OCI-LY1 (cell line): Measurements from ENCODE around the gene AGPAT3.

Source experiments
- H2AFZ ChIP-seq: fragments of 200-600 bp; sonication (generic), shearing (Covaris generic); 2 replicates; pipeline ENCODE4 v1.6.0; 2014; ENCODE audit warnings: antibody characterized with exemption, mild to moderate bottlenecking, low read length
- H3F3A ChIP-seq: fragments of 200-600 bp; sonication (generic), shearing (Covaris generic); 2 replicates; pipeline ENCODE4 v1.6.0; 2014; ENCODE audit warnings: mild to moderate bottlenecking, antibody characterized with exemption, low read length, moderate library complexity; ENCODE audit not compliant: insufficient read depth
- H3K27ac ChIP-seq: fragments of 200-600 bp; sonication (generic); 2 replicates; pipeline ENCODE4 v1.5.1; 2014; ENCODE audit warnings: low read length, mixed run types, mild to moderate bottlenecking, low read depth; ENCODE audit not compliant: poor library complexity, severe bottlenecking
- H3K27me3 ChIP-seq: fragments of 200-600 bp; sonication (generic); 2 replicates; pipeline ENCODE4 v1.6.0; 2014; ENCODE audit warnings: antibody characterized with exemption, mild to moderate bottlenecking, low read length, moderate library complexity; ENCODE audit not compliant: insufficient read depth
- H3K36me3 ChIP-seq: fragments of 200-600 bp; sonication (generic); 2 replicates; pipeline ENCODE4 v1.6.1; 2014; ENCODE audit warnings: mild to moderate bottlenecking, antibody characterized with exemption, low read length, moderate library complexity, mixed read lengths; ENCODE audit not compliant: insufficient read depth
- H3K4me1 ChIP-seq: fragments of 200-600 bp; sonication (generic); 2 replicates; pipeline ENCODE4 v1.5.1; 2014; ENCODE audit warnings: mild to moderate bottlenecking, low read length, moderate library complexity; ENCODE audit not compliant: insufficient read depth, severe bottlenecking
- H3K4me2 ChIP-seq: fragments of 200-600 bp; sonication (generic), shearing (Covaris generic); 2 replicates; pipeline ENCODE4 v1.6.1; 2014; ENCODE audit warnings: low read length
- H3K4me3 ChIP-seq: fragments of 200-600 bp; sonication (generic); 2 replicates; pipeline ENCODE4 v1.5.1; 2014; ENCODE audit warnings: low read length, low read depth, mild to moderate bottlenecking, mixed read lengths; ENCODE audit not compliant: poor library complexity, severe bottlenecking
- H3K79me2 ChIP-seq: fragments of 200-600 bp; shearing (Covaris generic); 2 replicates; pipeline ENCODE4 v1.6.1; 2016; ENCODE audit warnings: mixed run types, low read length, mixed read lengths; ENCODE audit not compliant: insufficient read depth
- H3K9ac ChIP-seq: fragments of 200-600 bp; sonication (generic), shearing (Covaris generic); 2 replicates; pipeline ENCODE4 v1.6.1; 2014; ENCODE audit warnings: mild to moderate bottlenecking, low read length, mixed read lengths
- H3K9me2 ChIP-seq: fragments of 200-600 bp; sonication (generic), shearing (Covaris generic); 2 replicates; pipeline ENCODE4 v1.6.1; 2014; ENCODE audit warnings: low read depth, mild to moderate bottlenecking, low read length, mixed read lengths
- H3K9me3 ChIP-seq: fragments of 200-600 bp; shearing (Covaris generic); 2 replicates; pipeline ENCODE4 v1.6.1; 2014; ENCODE audit warnings: low read length, mixed read lengths
- H4K20me1 ChIP-seq: fragments of 200-600 bp; sonication (generic), shearing (Covaris generic); 2 replicates; pipeline ENCODE4 v1.6.0; 2016; ENCODE audit warnings: mild to moderate bottlenecking, low read length; ENCODE audit not compliant: insufficient read depth
- EZH2 ChIP-seq: fragments of 200-600 bp; sonication (generic), shearing (Covaris generic); IDR thresholded peaks from 2 replicates; pipeline ENCODE4 v1.8.0; 2017; ENCODE audit warnings: borderline replicate concordance, mixed run types, mild to moderate bottlenecking, antibody characterized with exemption, low read length, moderate library complexity, mixed read lengths
- TF ChIP-seq, protein P1 (sequence below): fragments of 200-600 bp; sonication (generic), shearing (Covaris generic); IDR thresholded peaks from 2 replicates; pipeline ENCODE4 v1.5.1; 2017; ENCODE audit warnings: mild to moderate bottlenecking, antibody characterized with exemption, low read length, moderate library complexity, mixed read lengths

AGPAT3 gene

DNA sequence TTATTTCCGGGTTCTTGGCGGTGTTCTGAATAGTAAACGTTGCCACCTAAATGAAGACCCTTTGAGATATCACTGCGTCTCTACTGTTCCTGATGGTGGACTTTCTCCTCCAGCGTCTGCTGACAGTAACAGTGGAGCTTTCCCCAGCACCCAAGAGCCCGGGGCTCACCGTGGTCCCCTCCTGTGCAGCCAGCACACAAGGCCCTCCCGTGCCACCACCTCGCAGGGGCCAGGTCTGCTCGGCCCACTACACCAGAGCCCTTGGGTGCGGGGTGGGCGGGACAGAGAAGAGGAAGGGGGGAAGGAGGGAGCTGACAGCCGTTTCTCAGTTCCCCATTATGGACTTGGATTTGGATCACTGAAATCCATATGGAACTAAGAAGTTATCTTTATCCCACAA lies 85.9 kb downstream of the AGPAT3 start:
- Histone ChIP-seq H3K4me3 (no peak overlapping the region), H3K4me2 (no peak overlapping the region), H3K27me3 (no peaks in the 10 kb centered on the region; the same call in 1 of the 2 replicates), H3K36me3 (peaks cover 27% of the 10 kb centered on the region; the same call in 1 of the 2 replicates), H3K9me2 (no peaks in the 10 kb centered on the region), H3K9ac (no peak overlapping the region), H3K79me2 (no peaks in the 10 kb centered on the region), H4K20me1 (no peaks in the 10 kb centered on the region), H3K9me3 (peaks cover 4% of the 10 kb centered on the region; the same call in 1 of the 2 replicates), H3K4me1 (no peaks in the 10 kb centered on the region), H3F3A (no peaks in the 10 kb centered on the region), H2AFZ (no peak overlapping the region), H3K27ac (no peak overlapping the region)
- TF ChIP-seq, protein P1, sequence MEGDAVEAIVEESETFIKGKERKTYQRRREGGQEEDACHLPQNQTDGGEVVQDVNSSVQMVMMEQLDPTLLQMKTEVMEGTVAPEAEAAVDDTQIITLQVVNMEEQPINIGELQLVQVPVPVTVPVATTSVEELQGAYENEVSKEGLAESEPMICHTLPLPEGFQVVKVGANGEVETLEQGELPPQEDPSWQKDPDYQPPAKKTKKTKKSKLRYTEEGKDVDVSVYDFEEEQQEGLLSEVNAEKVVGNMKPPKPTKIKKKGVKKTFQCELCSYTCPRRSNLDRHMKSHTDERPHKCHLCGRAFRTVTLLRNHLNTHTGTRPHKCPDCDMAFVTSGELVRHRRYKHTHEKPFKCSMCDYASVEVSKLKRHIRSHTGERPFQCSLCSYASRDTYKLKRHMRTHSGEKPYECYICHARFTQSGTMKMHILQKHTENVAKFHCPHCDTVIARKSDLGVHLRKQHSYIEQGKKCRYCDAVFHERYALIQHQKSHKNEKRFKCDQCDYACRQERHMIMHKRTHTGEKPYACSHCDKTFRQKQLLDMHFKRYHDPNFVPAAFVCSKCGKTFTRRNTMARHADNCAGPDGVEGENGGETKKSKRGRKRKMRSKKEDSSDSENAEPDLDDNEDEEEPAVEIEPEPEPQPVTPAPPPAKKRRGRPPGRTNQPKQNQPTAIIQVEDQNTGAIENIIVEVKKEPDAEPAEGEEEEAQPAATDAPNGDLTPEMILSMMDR: no peak
- TF ChIP-seq EZH2: no peak

DNA sequence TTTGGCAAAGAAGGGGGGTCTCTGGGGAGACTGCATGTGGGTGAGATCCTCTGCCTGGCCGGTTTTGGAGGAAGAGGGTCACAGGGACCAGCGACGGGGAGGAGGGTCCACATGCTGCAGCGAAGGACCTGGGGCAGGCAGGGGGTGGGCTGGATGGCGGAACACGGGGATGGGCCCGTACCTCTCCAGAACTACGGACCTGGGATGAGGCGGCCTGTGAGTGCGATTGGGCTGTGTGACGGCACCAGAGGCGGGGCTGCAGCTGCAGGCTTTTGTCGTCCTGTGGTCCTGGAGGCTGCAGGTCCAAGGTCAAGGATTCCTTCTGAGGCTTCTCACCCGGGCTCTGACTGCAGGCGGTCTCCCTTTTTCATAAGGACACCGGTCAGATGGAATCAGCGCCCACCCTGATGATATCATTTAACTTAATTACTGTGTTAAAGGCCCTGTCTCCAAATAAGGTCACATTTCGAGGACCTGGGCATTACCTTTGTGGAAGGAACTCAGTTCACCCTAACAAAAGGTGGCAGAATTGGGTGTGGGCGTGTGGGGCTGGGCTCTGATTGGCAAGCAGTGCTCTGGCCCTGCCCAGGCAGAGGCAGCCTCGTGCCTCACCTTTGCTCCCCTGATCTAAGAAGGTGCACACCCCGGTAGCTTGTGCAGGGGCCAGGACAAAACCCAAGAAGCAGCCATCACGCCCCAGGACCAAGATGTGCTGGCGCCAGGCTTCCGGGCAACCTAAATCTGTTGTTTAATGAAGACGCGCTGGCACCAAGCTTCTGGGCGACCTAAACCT lies 87.1 kb downstream of the AGPAT3 start:
- Histone ChIP-seq H4K20me1 (no peaks in the 10 kb centered on the region), H3K9ac (no peak overlapping the region), H3K79me2 (no peaks in the 10 kb centered on the region), H3K36me3 (peaks cover 21% of the 10 kb centered on the region; the same call in 1 of the 2 replicates), H3K4me2 (no peak overlapping the region), H2AFZ (no peak overlapping the region), H3K9me3 (peaks cover 4% of the 10 kb centered on the region; the same call in 1 of the 2 replicates), H3K4me3 (no peak overlapping the region), H3K4me1 (no peaks in the 10 kb centered on the region), H3F3A (no peaks in the 10 kb centered on the region), H3K9me2 (no peaks in the 10 kb centered on the region), H3K27me3 (no peaks in the 10 kb centered on the region; the same call in 1 of the 2 replicates), H3K27ac (no peak overlapping the region)
- no peak for TF ChIP-seq EZH2
- TF ChIP-seq, protein P1: no peak

DNA sequence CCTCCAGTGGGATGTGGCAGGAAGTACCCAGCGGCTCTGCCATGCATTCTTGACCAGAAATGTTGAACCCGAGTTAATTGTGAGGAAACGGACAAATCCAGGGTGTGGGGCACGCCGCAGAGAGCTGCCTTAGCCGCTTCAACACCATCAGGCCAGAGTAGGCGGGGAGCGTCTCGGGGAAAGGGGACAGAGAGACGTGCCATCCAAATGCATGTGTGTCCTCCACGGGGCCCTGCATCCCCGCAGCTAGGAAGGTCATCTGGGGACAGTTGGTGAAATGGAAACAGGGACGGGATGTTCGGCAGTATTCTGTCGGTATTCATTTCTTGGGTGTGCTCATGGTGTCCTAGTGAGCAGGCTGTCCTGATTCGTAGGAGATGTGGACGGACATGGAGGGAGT lies 88.0 kb downstream of the AGPAT3 start:
- peaks cover 4% of the 10 kb centered on the region; the same call in 1 of the 2 replicates for H3K9me3 ChIP-seq
- H3K36me3 ChIP-seq: peaks cover 15% of the 10 kb centered on the region; the same call in 1 of the 2 replicates
- no peaks in the 10 kb centered on the region; the same call in 1 of the 2 replicates for H3K27me3 ChIP-seq
- no peaks in the 10 kb centered on the region for H3K9me2 ChIP-seq
- no peak overlapping the region for H3K27ac ChIP-seq
- H3K9ac ChIP-seq: no peak overlapping the region
- no peak overlapping the region for H3K4me3 ChIP-seq
- no peak overlapping the region for H2AFZ ChIP-seq
- no peaks in the 10 kb centered on the region for H3F3A ChIP-seq
- no peak for TF ChIP-seq EZH2
- TF ChIP-seq, protein P1: no peak
- H3K79me2 ChIP-seq: no peaks in the 10 kb centered on the region
- H3K4me1 ChIP-seq: no peaks in the 10 kb centered on the region
- H4K20me1 ChIP-seq: no peaks in the 10 kb centered on the region
- no peak overlapping the region for H3K4me2 ChIP-seq
